GM12865 (cell line): ENCODE results near the gene PRDM1.

Experiments used
- DNase-seq: peaks from one replicate; pipeline ENCODE4 v3.0.0; 2010; ENCODE audit warnings: low read depth
- H3K4me3 ChIP-seq: 2 replicates; pipeline ENCODE4 v1.5.1; 2011; ENCODE audit warnings: mild to moderate bottlenecking, low read depth, low read length, control low read depth
- TF ChIP-seq, protein P1 (sequence below): IDR thresholded peaks from 2 replicates; pipeline ENCODE4 v1.5.1; 2011; ENCODE audit warnings: low read length, control low read depth, low read depth, inconsistent platforms; ENCODE audit not compliant: insufficient read depth; ENCODE audit errors: missing control alignments

The PRDM1 gene

DNA sequence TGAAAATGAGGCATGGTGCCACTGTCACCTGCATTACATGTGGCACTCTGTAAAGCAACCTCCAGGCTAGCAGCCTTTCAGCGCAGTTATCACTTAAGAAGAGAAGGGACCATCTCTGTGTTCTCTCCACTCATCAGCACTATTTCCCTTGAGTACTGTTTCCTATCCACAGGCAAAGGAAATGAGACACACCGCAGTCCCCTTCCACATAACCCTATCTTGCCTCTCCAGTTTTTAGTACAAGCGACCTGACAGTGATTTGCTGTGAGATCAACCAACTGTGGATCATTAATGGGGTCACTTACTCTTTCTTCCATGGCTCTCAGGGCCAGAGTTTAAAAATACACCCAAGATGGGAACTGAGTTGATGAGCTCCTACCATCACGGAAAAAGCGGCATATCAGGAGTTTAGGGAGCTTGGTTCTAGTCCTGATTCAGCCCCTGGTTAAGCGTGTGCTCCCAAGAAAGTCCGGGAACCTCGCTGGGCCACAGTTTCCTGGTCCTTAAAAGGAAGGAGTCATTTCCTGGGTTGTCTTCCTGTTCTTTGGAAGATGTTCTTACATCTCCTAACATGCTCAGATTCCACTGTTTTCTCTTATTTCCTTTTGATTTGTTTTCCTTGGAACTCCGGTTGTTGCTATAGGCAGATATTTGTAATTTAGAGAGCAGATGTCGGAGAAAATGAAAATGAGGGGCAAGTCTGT lies 27.3 kb downstream of the PRDM1 start:
- no peak for DNase-seq
- TF ChIP-seq, protein P1, sequence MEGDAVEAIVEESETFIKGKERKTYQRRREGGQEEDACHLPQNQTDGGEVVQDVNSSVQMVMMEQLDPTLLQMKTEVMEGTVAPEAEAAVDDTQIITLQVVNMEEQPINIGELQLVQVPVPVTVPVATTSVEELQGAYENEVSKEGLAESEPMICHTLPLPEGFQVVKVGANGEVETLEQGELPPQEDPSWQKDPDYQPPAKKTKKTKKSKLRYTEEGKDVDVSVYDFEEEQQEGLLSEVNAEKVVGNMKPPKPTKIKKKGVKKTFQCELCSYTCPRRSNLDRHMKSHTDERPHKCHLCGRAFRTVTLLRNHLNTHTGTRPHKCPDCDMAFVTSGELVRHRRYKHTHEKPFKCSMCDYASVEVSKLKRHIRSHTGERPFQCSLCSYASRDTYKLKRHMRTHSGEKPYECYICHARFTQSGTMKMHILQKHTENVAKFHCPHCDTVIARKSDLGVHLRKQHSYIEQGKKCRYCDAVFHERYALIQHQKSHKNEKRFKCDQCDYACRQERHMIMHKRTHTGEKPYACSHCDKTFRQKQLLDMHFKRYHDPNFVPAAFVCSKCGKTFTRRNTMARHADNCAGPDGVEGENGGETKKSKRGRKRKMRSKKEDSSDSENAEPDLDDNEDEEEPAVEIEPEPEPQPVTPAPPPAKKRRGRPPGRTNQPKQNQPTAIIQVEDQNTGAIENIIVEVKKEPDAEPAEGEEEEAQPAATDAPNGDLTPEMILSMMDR, result no peak
- H3K4me3 ChIP-seq, result no peak overlapping the region

GRCh38 chr6:106114492-106114891 lies 28.4 kb downstream of the PRDM1 start:
- TF ChIP-seq, protein P1, result no peak
- no peak overlapping the region for H3K4me3 ChIP-seq
- DNase-seq, result peak; percentile 94

- H3K4me3 ChIP-seq, result no peak overlapping the region
- DNase-seq, result no peak
- TF ChIP-seq, protein P1, result no peak
Measured at GRCh38 chr6:106115286-106115685, 29.1 kb downstream of the PRDM1 start.

DNA sequence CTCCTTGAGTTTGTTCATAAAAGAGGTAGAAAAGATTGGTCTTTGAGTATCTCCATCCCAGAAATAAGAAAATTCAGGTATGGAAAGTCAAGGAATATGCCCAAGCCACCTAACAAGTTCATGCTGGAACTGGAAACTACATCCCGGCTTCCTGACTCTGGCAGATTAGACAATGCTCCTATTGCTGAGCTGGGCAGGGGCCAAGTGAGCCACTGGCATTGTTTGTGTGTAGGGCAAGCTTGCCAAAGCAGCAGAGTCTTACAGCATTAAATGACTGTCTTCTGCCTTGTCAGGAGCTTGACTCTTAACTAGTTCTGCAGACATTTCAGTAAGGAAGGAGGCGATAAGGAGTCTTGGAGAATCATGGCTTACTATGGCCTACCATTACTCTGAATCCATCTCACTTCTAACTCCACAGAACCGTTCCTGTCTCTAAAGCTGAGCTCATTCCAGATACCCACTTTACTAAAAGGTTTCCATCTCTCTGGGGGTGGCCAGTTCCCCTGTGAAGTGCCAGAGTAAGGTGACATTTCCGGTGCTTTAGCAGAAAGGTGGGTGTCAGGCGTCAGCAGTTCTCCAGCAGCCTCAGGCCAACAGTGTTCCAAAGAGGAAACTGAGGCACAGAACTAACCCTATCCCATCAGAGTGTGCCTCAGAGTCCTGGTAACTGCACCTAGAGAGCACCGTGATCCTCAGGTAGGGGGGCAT lies 30.1 kb downstream of the PRDM1 start:
- TF ChIP-seq, protein P1, result no peak
- no peak for DNase-seq
- H3K4me3 ChIP-seq, result no peak overlapping the region

- DNase-seq, result peak; percentile 56
- no peak overlapping the region for H3K4me3 ChIP-seq
- TF ChIP-seq, protein P1, result no peak
Measured at GRCh38 chr6:106117579-106117978, 31.4 kb downstream of the PRDM1 start.

DNA sequence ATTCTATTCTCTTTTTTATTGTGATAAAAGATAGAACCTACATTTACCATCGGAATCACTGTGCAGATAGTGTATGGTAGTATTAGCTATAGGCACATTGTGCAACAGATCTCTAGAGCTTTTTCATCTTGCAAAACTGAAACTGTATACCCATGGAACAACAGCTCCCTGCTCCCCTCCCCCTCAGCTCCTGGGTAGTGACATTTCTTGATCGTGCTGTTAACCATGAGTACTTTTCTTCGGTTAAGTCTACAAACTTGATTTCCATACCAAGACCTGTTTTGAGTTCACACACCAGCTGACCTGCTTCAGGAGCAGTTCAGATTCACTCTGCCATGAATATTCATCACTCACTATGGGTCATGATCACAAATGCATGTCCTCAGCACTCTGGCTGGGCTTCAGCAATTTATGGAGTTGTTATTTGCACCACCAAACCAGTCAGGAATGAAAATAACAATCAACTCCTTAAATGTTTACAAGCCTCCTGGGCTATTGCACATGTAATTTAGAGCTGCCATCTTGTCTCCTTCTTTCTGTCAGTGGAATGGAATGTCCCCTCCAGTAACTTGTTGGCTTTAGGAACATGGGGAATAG lies 32.8 kb downstream of the PRDM1 start:
- TF ChIP-seq, protein P1, result no peak
- no peak overlapping the region for H3K4me3 ChIP-seq
- DNase-seq, result no peak
